ENCODE data around the gene SEMA6D. TPM values are rescaled to one million over a fixed set of nuclear protein-coding genes. Genes with fewer than 3 reads are reported as not detected.

SEMA6D gene, protein sequence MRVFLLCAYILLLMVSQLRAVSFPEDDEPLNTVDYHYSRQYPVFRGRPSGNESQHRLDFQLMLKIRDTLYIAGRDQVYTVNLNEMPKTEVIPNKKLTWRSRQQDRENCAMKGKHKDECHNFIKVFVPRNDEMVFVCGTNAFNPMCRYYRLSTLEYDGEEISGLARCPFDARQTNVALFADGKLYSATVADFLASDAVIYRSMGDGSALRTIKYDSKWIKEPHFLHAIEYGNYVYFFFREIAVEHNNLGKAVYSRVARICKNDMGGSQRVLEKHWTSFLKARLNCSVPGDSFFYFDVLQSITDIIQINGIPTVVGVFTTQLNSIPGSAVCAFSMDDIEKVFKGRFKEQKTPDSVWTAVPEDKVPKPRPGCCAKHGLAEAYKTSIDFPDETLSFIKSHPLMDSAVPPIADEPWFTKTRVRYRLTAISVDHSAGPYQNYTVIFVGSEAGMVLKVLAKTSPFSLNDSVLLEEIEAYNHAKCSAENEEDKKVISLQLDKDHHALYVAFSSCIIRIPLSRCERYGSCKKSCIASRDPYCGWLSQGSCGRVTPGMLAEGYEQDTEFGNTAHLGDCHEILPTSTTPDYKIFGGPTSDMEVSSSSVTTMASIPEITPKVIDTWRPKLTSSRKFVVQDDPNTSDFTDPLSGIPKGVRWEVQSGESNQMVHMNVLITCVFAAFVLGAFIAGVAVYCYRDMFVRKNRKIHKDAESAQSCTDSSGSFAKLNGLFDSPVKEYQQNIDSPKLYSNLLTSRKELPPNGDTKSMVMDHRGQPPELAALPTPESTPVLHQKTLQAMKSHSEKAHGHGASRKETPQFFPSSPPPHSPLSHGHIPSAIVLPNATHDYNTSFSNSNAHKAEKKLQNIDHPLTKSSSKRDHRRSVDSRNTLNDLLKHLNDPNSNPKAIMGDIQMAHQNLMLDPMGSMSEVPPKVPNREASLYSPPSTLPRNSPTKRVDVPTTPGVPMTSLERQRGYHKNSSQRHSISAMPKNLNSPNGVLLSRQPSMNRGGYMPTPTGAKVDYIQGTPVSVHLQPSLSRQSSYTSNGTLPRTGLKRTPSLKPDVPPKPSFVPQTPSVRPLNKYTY
- 1.8 and 3.4 TPM in 2 replicates for total RNA-seq

DNA sequence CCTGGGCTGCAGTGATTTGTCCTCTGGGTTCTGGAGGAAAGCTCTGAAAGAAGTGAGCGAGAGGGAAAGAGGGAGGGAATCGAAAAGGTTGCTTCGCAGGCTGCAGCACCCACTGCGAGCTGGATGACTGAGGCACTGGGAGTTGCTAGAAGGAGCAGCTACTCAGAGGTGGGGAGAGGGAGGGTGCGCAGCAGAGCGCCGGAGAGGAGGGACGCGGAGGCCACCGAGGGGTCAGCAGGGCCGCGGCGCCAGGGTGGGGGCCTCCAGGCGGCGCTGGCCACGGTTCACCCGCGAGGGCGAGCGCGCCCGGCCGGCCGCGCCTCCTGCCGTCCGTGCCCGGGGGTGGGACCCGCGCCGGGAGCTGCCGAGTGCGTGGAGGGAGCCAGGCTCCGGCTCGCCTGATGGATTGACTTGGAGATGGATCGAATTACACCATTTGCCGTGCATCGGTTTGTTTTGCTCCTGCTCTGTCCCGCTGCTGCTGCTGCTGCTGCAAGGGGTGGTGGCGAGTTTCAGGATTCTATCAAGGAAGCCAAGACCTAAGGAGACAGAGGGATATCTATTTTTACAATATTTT is at the start of gene SEMA6D:
TSS of gene SEMA6D (plus strand) at position 470 of the 577 bp plus-strand sequence. CDS start 42,294 bp downstream, outside the sequence.

